Midbrain (tissue), 1 donor: Measurements from ENCODE around the gene CD6.
"Not testable (repeated sequence)": the region's sequence is repeated elsewhere in the genome, so short reads cannot be mapped to it uniquely, and the experiment has no call there.

Experiments used
- DNase-seq: peaks from one replicate; lab custom pipeline; 2025; lab: John Stamatoyannopoulos, UW

The CD6 gene

GRCh38 chr11:61053191-61053590 lies 81.7 kb downstream of the CD6 start:
- DNase-seq: no peak

- DNase-seq: no peak
Observed at GRCh38 chr11:61054513-61054912, 83.0 kb downstream of the CD6 start.

- DNase-seq: no peak
Observed at GRCh38 chr11:61054927-61055562, 83.6 kb downstream of the CD6 start.

GRCh38 chr11:61055776-61056175 lies 84.3 kb downstream of the CD6 start:
- no peak for DNase-seq

- DNase-seq: no peak
Observed at GRCh38 chr11:61056571-61056970, 85.1 kb downstream of the CD6 start.

- no peak for DNase-seq
Observed at GRCh38 chr11:61056981-61057380, 85.5 kb downstream of the CD6 start.

GRCh38 chr11:61057615-61058014 lies 86.1 kb downstream of the CD6 start:
- DNase-seq: no peak

GRCh38 chr11:61058583-61059259 lies 87.2 kb downstream of the CD6 start:
- DNase-seq: no peak

GRCh38 chr11:61059260-61059752 lies 87.8 kb downstream of the CD6 start:
- no peak for DNase-seq

- DNase-seq: no peak
Observed at GRCh38 chr11:61061081-61061826, 89.8 kb downstream of the CD6 start.

- DNase-seq: no peak
Observed at GRCh38 chr11:61062181-61062930, 90.9 kb downstream of the CD6 start.

- DNase-seq: not testable (repeated sequence)
Observed at GRCh38 chr11:61065236-61065635, 93.8 kb downstream of the CD6 start.

GRCh38 chr11:61065955-61066638 lies 94.6 kb downstream of the CD6 start:
- no peak for DNase-seq

GRCh38 chr11:61066645-61067044 lies 95.2 kb downstream of the CD6 start:
- DNase-seq: no peak

- no peak for DNase-seq
Observed at GRCh38 chr11:61067782-61068446, 96.4 kb downstream of the CD6 start.

GRCh38 chr11:61068581-61068980 lies 97.1 kb downstream of the CD6 start:
- DNase-seq: no peak

- no peak for DNase-seq
Observed at GRCh38 chr11:61069427-61069826, 97.9 kb downstream of the CD6 start.
